ENCODE data around the gene UNC13A. TPM values are rescaled to one million over a fixed set of nuclear protein-coding genes. Genes with fewer than 3 reads are reported as not detected.

The UNC13A gene
- total RNA-seq, 1 experiment from 2014 or later = 22.2 TPM

DNA sequence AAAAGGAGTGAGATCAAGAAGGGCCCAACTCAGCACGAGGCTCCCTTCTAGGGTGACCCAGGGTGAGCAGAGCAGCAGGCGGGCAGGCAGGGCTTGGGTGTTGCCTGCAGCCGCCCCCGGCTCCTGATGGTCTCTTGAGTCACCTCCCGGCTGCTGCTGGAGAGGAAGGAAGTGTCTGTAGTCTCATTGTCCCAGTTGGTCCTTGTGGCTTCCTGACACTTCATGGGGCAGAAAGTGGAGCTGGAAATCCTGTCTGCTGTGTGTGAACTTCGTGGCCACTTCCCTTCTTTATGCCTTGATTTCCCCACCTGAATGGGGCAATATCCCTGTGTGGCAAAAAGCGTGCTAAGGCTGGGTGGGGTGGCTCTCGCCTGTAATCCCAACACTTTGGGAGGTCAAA, 33.7 kb upstream of the UNC13A start:
- WGBS (ENCODE audit: extremely low coverage, insufficient read length, low lambda C conversion rate) = no CpG with 5 or more reads among the region's 8 CpGs
- Histone ChIP-seq H2AK5ac (ENCODE audit: insufficient read length, low read length) (no peak overlapping the region), H3K27ac (ENCODE audit: insufficient read length, low read depth, low read length) (no peak overlapping the region), H2BK120ac (ENCODE audit: low read depth, low read length, poor library complexity, severe bottlenecking) (no peak overlapping the region), H3K23me2 (ENCODE audit: insufficient read length, low read depth, low read length, poor library complexity, severe bottlenecking) (peaks cover 6% of the 10 kb centered on the region), H3K9me3 (ENCODE audit: control insufficient read depth, low read depth, low read length) (no peaks in the 10 kb centered on the region), H3T11ph (ENCODE audit: low read length) (no peak overlapping the region), H3K18ac (ENCODE audit: insufficient read length, low read depth, low read length) (no peak overlapping the region), H3K56ac (ENCODE audit: insufficient read length, low read depth, low read length) (no peak overlapping the region), H3K23ac (ENCODE audit: insufficient read length, low read depth, low read length) (no peak overlapping the region), H3K9ac (ENCODE audit: extremely low read depth, insufficient read length, low read length) (no peak overlapping the region), H2BK12ac (ENCODE audit: insufficient read length, low read depth, low read length) (no peak overlapping the region), H3K14ac (ENCODE audit: insufficient read depth, low read length) (no peak overlapping the region), H2BK20ac (ENCODE audit: low read depth, low read length, poor library complexity, severe bottlenecking) (no peak overlapping the region), H2BK15ac (ENCODE audit: low read depth, low read length) (no peak overlapping the region), H4K20me1 (ENCODE audit: control insufficient read depth, insufficient read depth, insufficient read length) (no peaks in the 10 kb centered on the region), H3K79me1 (ENCODE audit: insufficient read depth, low read depth, low read length, poor library complexity, severe bottlenecking) (peaks cover 14% of the 10 kb centered on the region), H3K4me1 (ENCODE audit: insufficient read depth, low read length) (peaks cover 7% of the 10 kb centered on the region), H3K79me2 (ENCODE audit: insufficient read depth, low read length) (peaks cover 14% of the 10 kb centered on the region; the same call in 1 of the 2 replicates), H4K8ac (replicated peaks; ENCODE audit: insufficient read length, low read depth, low read length) (no peak overlapping the region), H4K5ac (ENCODE audit: insufficient read length, low read depth, low read length) (no peak overlapping the region), H4K91ac (ENCODE audit: insufficient read length, low read depth, low read length) (no peak overlapping the region), H2AFZ (ENCODE audit: low read length) (no peak overlapping the region), H2BK5ac (ENCODE audit: insufficient read length, low read length) (no peak overlapping the region), H3K4me2 (ENCODE audit: insufficient read depth, insufficient read length, low read length) (no peak overlapping the region), H3K4ac (ENCODE audit: low read depth, low read length) (no peak overlapping the region), H3K27me3 (ENCODE audit: insufficient read depth, low read length) (no peaks in the 10 kb centered on the region)
- H3K4me3 Mint-ChIP-seq = peak overlapping the region; percentile 82 to 85; a peak in 3 of 5 replicates
- TF ChIP-seq, protein P1, sequence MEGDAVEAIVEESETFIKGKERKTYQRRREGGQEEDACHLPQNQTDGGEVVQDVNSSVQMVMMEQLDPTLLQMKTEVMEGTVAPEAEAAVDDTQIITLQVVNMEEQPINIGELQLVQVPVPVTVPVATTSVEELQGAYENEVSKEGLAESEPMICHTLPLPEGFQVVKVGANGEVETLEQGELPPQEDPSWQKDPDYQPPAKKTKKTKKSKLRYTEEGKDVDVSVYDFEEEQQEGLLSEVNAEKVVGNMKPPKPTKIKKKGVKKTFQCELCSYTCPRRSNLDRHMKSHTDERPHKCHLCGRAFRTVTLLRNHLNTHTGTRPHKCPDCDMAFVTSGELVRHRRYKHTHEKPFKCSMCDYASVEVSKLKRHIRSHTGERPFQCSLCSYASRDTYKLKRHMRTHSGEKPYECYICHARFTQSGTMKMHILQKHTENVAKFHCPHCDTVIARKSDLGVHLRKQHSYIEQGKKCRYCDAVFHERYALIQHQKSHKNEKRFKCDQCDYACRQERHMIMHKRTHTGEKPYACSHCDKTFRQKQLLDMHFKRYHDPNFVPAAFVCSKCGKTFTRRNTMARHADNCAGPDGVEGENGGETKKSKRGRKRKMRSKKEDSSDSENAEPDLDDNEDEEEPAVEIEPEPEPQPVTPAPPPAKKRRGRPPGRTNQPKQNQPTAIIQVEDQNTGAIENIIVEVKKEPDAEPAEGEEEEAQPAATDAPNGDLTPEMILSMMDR (conservative IDR thresholded peaks at IDR 0.05) = no peak
- DNase-seq = no peak
- H3K4me1 Mint-ChIP-seq = peaks cover 25 to 30% of the 10 kb centered on the region in 2 experiments
- no peaks in the 10 kb centered on the region; a peak in 1 of 5 replicates for H3K9me3 Mint-ChIP-seq
- H3K36me3 Mint-ChIP-seq (ENCODE audit: insufficient read depth in 1 of 3, low read depth in 3 of 3) = peaks cover 25 to 43% (median 41%) of the 10 kb centered on the region in 3 experiments; a peak in 6 of 7 replicates
- no peaks in the 10 kb centered on the region for H3K27me3 Mint-ChIP-seq (ENCODE audit: low read depth)
- peak overlapping the region in 1 of 3 experiments; percentile 85; a peak in 1 of 7 replicates for H3K27ac Mint-ChIP-seq

All from H9 (cell line).